GM23248 (cell line): ENCODE data around the gene FEM1B. TPM values are rescaled to one million over a fixed set of nuclear protein-coding genes. Genes with fewer than 3 reads are reported as not detected.

ENCODE experiments used
- DNase-seq: peaks from one replicate; pipeline ENCODE4 v3.0.0-alpha.2; 2015
- H2AFZ ChIP-seq: fragments of 200-600 bp; sonication (generic); 2 replicates; pipeline ENCODE4 v1.6.1; 2016; ENCODE audit warnings: antibody characterized with exemption
- H3F3A ChIP-seq: fragments of 200-600 bp; sonication (generic); 2 replicates; pipeline ENCODE4 v1.6.1; 2016; ENCODE audit warnings: mild to moderate bottlenecking, antibody characterized with exemption, mixed run types; ENCODE audit not compliant: insufficient read depth
- H3K27ac ChIP-seq: fragments of 200-600 bp; sonication (generic); 2 replicates; pipeline ENCODE4 v1.5.1; 2016; ENCODE audit warnings: mild to moderate bottlenecking
- H3K27me3 ChIP-seq: fragments of 200-600 bp; sonication (generic); replicated peaks from 2 replicates; pipeline ENCODE4 v1.6.1; 2016; ENCODE audit warnings: mild to moderate bottlenecking; ENCODE audit not compliant: insufficient read depth
- H3K36me3 ChIP-seq: fragments of 200-600 bp; sonication (generic); 2 replicates; pipeline ENCODE4 v1.6.1; 2016; ENCODE audit warnings: low read depth, mild to moderate bottlenecking
- H3K4me1 ChIP-seq: fragments of 200-600 bp; sonication (generic); 2 replicates; pipeline ENCODE4 v1.6.1; 2016; ENCODE audit warnings: mild to moderate bottlenecking; ENCODE audit not compliant: insufficient read depth
- H3K4me2 ChIP-seq: fragments of 200-600 bp; sonication (generic); one replicate; pipeline ENCODE4 v1.6.1; 2016; ENCODE audit warnings: mild to moderate bottlenecking; ENCODE audit not compliant: unreplicated experiment
- H3K4me3 ChIP-seq: fragments of 200-600 bp; sonication (generic); 2 replicates; pipeline ENCODE4 v1.5.1; 2016; ENCODE audit warnings: mild to moderate bottlenecking
- H3K79me2 ChIP-seq: fragments of 200-600 bp; sonication (generic); 2 replicates; pipeline ENCODE4 v1.6.1; 2016; ENCODE audit warnings: mild to moderate bottlenecking; ENCODE audit not compliant: insufficient read depth
- H3K9ac ChIP-seq: fragments of 200-600 bp; sonication (generic); 2 replicates; pipeline ENCODE4 v1.6.1; 2016; ENCODE audit warnings: mild to moderate bottlenecking
- H3K9me2 ChIP-seq: fragments of 200-600 bp; sonication (generic); 2 replicates; pipeline ENCODE4 v1.6.1; 2016; ENCODE audit warnings: mixed run types, mild to moderate bottlenecking, moderate library complexity; ENCODE audit not compliant: insufficient read depth
- H3K9me3 ChIP-seq: fragments of 200-600 bp; sonication (generic); one replicate; pipeline ENCODE4 v1.6.1; 2017; ENCODE audit warnings: low read depth
- H4K20me1 ChIP-seq: fragments of 200-600 bp; sonication (generic); 2 replicates; pipeline ENCODE4 v1.6.0; 2016; ENCODE audit not compliant: insufficient read depth
- EZH2 ChIP-seq: fragments of 200-600 bp; sonication (generic); IDR thresholded peaks from 2 replicates; pipeline ENCODE4 v1.6.1; 2018; ENCODE audit warnings: antibody characterized with exemption, mild to moderate bottlenecking; ENCODE audit not compliant: insufficient read depth, poor library complexity, severe bottlenecking
- EZH2phosphoT487 ChIP-seq: fragments of 200-600 bp; sonication (generic); IDR thresholded peaks from 2 replicates; pipeline ENCODE4 v1.6.1; 2018; ENCODE audit warnings: antibody characterized with exemption, moderate library complexity, mild to moderate bottlenecking, low read depth; ENCODE audit not compliant: insufficient read depth
- WGBS, 2 experiments: methylation state at CpG; one replicate each; pipeline ENCODE4 v1.1.6; 2015 to 2017; ENCODE audit warnings: low lambda C conversion rate in 2 of 2, low coverage in 1 of 2; ENCODE audit errors: missing lambda C conversion rate in 2 of 2; 5-methylcytosine and 5-hydroxymethylcytosine counted together
- in situ Hi-C: fragments of 300-500 bp; cut with MboI; formaldehyde crosslinking; loops from 2 replicates; pipeline ENCODE4 v1.15.0; 2020
- polyA plus RNA-seq: library from polyadenylated mRNA; unstranded; fragments of >200 nt; fragmentation: Nextera tagmentation; extraction: Ambion mirVana; gene quantifications from 2 replicates; pipeline ENCODE4 v1.2.1, GENCODE V29; 2016
- total RNA-seq: library from RNA; depleted of rRNA; stranded (reverse); fragments of >200 nt; shearing (Covaris generic); gene quantifications from 2 replicates; pipeline ENCODE4 v1.2.3, GENCODE V29; 2014

FEM1B gene
- total and polyA plus RNA-seq, 2 experiments from 2014 or later: 15.7 to 36.2 TPM

- Histone ChIP-seq H3K9me3 (no peaks in the 10 kb centered on the region), H3K36me3 (peaks cover 61% of the 10 kb centered on the region), H3F3A (peaks cover 6% of the 10 kb centered on the region; the same call in 1 of the 2 replicates), H4K20me1 (no peaks in the 10 kb centered on the region), H3K27me3 (no peaks in the 10 kb centered on the region), H3K4me1 (no peaks in the 10 kb centered on the region), H3K9ac (no peak overlapping the region), H2AFZ (no peak overlapping the region), H3K4me3 (no peak overlapping the region), H3K4me2 (no peak overlapping the region), H3K79me2 (no peaks in the 10 kb centered on the region), H3K9me2 (no peaks in the 10 kb centered on the region), H3K27ac (no peak overlapping the region)
- no peak for DNase-seq
- in situ Hi-C loops: no loop called here
- no peak for TF ChIP-seq EZH2
- no peak for TF ChIP-seq EZH2phosphoT487
- 73 to 75% methylated on average over 7 of the region's 7 CpGs for WGBS, 2 experiments
Measured at GRCh38 chr15:68321229-68321628, 43.7 kb downstream of the FEM1B start.

GRCh38 chr15:68322796-68323195 lies 45.3 kb downstream of the FEM1B start:
- Histone ChIP-seq H3K4me1 (no peaks in the 10 kb centered on the region), H3K27me3 (no peaks in the 10 kb centered on the region), H3K9ac (no peak overlapping the region), H3K4me2 (no peak overlapping the region), H3K9me3 (no peaks in the 10 kb centered on the region), H4K20me1 (no peaks in the 10 kb centered on the region), H3K79me2 (no peaks in the 10 kb centered on the region), H3K27ac (no peak overlapping the region), H3F3A (peaks cover 6% of the 10 kb centered on the region; the same call in 1 of the 2 replicates), H3K4me3 (no peak overlapping the region), H3K36me3 (peaks cover 65% of the 10 kb centered on the region), H2AFZ (no peak overlapping the region), H3K9me2 (no peaks in the 10 kb centered on the region)
- DNase-seq: no peak
- 76 to 80% methylated on average over 8 of the region's 9 CpGs for WGBS, 2 experiments
- TF ChIP-seq EZH2phosphoT487 (no peak), EZH2 (no peak)
- in situ Hi-C loops: no loop called here

- DNase-seq: peak; percentile 56
- no peaks in the 10 kb centered on the region for H3K27me3 ChIP-seq
- no peaks in the 10 kb centered on the region for H4K20me1 ChIP-seq
- H3K4me2 ChIP-seq: no peak overlapping the region
- H3K9ac ChIP-seq: no peak overlapping the region
- WGBS, 2 experiments: 71 to 86% methylated on average over 4 of the region's 4 CpGs
- H3K4me3 ChIP-seq: no peak overlapping the region
- no peaks in the 10 kb centered on the region for H3K4me1 ChIP-seq
- H3K27ac ChIP-seq: no peak overlapping the region
- in situ Hi-C loops: no loop called here
- peaks cover 6% of the 10 kb centered on the region; the same call in 1 of the 2 replicates for H3F3A ChIP-seq
- H3K36me3 ChIP-seq: peaks cover 55% of the 10 kb centered on the region
- H3K9me3 ChIP-seq: no peaks in the 10 kb centered on the region
- no peaks in the 10 kb centered on the region for H3K9me2 ChIP-seq
- no peak overlapping the region for H2AFZ ChIP-seq
- TF ChIP-seq EZH2 (no peak), EZH2phosphoT487 (no peak)
- H3K79me2 ChIP-seq: no peaks in the 10 kb centered on the region
Measured at GRCh38 chr15:68325726-68326125, 48.2 kb downstream of the FEM1B start.

GRCh38 chr15:68326711-68327354 lies 49.3 kb downstream of the FEM1B start:
- Histone ChIP-seq H3K27me3 (no peaks in the 10 kb centered on the region), H3K9me3 (no peaks in the 10 kb centered on the region), H3K4me2 (no peak overlapping the region), H3K4me1 (no peaks in the 10 kb centered on the region), H3F3A (no peaks in the 10 kb centered on the region), H2AFZ (no peak overlapping the region), H3K9ac (no peak overlapping the region), H3K4me3 (no peak overlapping the region), H4K20me1 (no peaks in the 10 kb centered on the region), H3K79me2 (no peaks in the 10 kb centered on the region), H3K27ac (no peak overlapping the region), H3K9me2 (no peaks in the 10 kb centered on the region), H3K36me3 (peaks cover 57% of the 10 kb centered on the region)
- TF ChIP-seq EZH2phosphoT487 (no peak), EZH2 (no peak)
- 88 to 92% methylated on average over 11 of the region's 11 CpGs for WGBS, 2 experiments
- no peak for DNase-seq
- in situ Hi-C loops: no loop called here
